Right ventricle myocardium superior (tissue), 1 donor: ENCODE results near the gene PAPOLG. TPM values are rescaled to one million over a fixed set of nuclear protein-coding genes. Genes with fewer than 3 reads are reported as not detected.
A peak's percentile ranks its signal among the peaks of the same experiment; 100 is the strongest.
"Not testable (repeated sequence)": the region's sequence is repeated elsewhere in the genome, so short reads cannot be mapped to it uniquely, and the experiment has no call there.

Experiments used
- ATAC-seq: fragments of 200-7000 bp; cut with Tn5 transposase; one replicate; pipeline ENCODE4 v1.9.1; 2020; ENCODE audit warnings: mild to moderate bottlenecking; ENCODE audit not compliant: poor library complexity
- DNase-seq: peaks from one replicate; pipeline ENCODE4 v3.0.0-alpha.2; 2020
- intact Hi-C: fragments of 100-400 bp; cut with DNase I; formaldehyde crosslinking; loops from one replicate; pipeline ENCODE4 v1.11.2; 2022
- total RNA-seq: library from RNA; stranded (reverse); fragmentation: NEBNext Ultra II Directional; extraction: Animal tissue kit (Norgen Biotek cat#: 25700); gene quantifications from one replicate; pipeline ENCODE4 v1.2.1, GENCODE V29; 2021
- donor health status: DM: no; HTN: yes; CAD: no; lungs with severe emphysema.

PAPOLG gene
- total RNA-seq, 1 donor from 2014 or later: 6.6 TPM

- intact Hi-C loops: no loop called here
- ATAC-seq (no peak), DNase-seq (no peak)
These were observed 8.9 kb downstream of the PAPOLG start for GRCh38 chr2:60764736-60765534.

GRCh38 chr2:60766283-60766682 is 10.2 kb downstream of the PAPOLG start:
- DNase-seq (no peak), ATAC-seq (no peak)
- intact Hi-C loops: no loop called here

GRCh38 chr2:60771508-60771907 is 15.4 kb downstream of the PAPOLG start:
- ATAC-seq (no peak), DNase-seq (no peak)
- intact Hi-C loops: no loop called here

- ATAC-seq: no peak
- no peak for DNase-seq
- intact Hi-C loops: no loop called here
These were observed 19.1 kb downstream of the PAPOLG start for GRCh38 chr2:60775048-60775639.

- no peak for DNase-seq
- intact Hi-C loops: no loop called here
- no peak for ATAC-seq
These were observed 22.3 kb downstream of the PAPOLG start for GRCh38 chr2:60778352-60778751.

- intact Hi-C loops: no loop called here
- no peak for ATAC-seq
- DNase-seq: no peak
These were observed 23.4 kb downstream of the PAPOLG start for GRCh38 chr2:60779426-60779825.

- intact Hi-C loops: no loop called here
- ATAC-seq (no peak), DNase-seq (no peak)
These were observed 24.7 kb downstream of the PAPOLG start for GRCh38 chr2:60780721-60781120.

GRCh38 chr2:60793169-60793568 is 37.1 kb downstream of the PAPOLG start:
- ATAC-seq: no peak
- DNase-seq: no peak
- intact Hi-C loops: loop anchor here (10.0 kb wide), 1 partner anchor 202 kb away; no protein-coding TSS in a partner anchor

- no peak for ATAC-seq
- no peak for DNase-seq
- intact Hi-C loops: loop anchor here (10.0 kb wide), 1 partner anchor 200 kb away; no protein-coding TSS in a partner anchor
These were observed 38.3 kb downstream of the PAPOLG start for GRCh38 chr2:60794271-60794863.

- intact Hi-C loops: loop anchor here (10.0 kb wide), 1 partner anchor 198 kb away; no protein-coding TSS in a partner anchor
- DNase-seq: no peak
- peak; percentile 62 for ATAC-seq
These were observed 40.8 kb downstream of the PAPOLG start for GRCh38 chr2:60796573-60797509.

GRCh38 chr2:60804473-60804872 is 48.4 kb downstream of the PAPOLG start:
- DNase-seq (no peak), ATAC-seq (no peak)
- intact Hi-C loops: no loop called here

- DNase-seq (no peak), ATAC-seq (no peak)
- intact Hi-C loops: no loop called here
These were observed 50.5 kb downstream of the PAPOLG start for GRCh38 chr2:60806595-60806987.

- ATAC-seq (no peak), DNase-seq (no peak)
- intact Hi-C loops: no loop called here
These were observed 51.1 kb downstream of the PAPOLG start for GRCh38 chr2:60806988-60807681.

- DNase-seq (no peak), ATAC-seq (no peak)
- intact Hi-C loops: no loop called here
These were observed 52.3 kb downstream of the PAPOLG start for GRCh38 chr2:60808330-60808801.

GRCh38 chr2:60811491-60812375 is 55.7 kb downstream of the PAPOLG start:
- ATAC-seq (no peak), DNase-seq (no peak)
- intact Hi-C loops: no loop called here

- ATAC-seq, intact Hi-C loops, DNase-seq: not testable (repeated sequence)
These were observed 61.1 kb downstream of the PAPOLG start for GRCh38 chr2:60817191-60817590.

- DNase-seq: no peak
- intact Hi-C loops: no loop called here
- no peak for ATAC-seq
These were observed 62.2 kb downstream of the PAPOLG start for GRCh38 chr2:60818272-60818671.
